Measurements from ENCODE around the gene PLCE1. TPM values are rescaled to one million over a fixed set of nuclear protein-coding genes. Genes with fewer than 3 reads are reported as not detected.

Gene PLCE1
- total RNA-seq, 2 experiments from 2014 or later, result 0.03 TPM; not detected in 1

DNA sequence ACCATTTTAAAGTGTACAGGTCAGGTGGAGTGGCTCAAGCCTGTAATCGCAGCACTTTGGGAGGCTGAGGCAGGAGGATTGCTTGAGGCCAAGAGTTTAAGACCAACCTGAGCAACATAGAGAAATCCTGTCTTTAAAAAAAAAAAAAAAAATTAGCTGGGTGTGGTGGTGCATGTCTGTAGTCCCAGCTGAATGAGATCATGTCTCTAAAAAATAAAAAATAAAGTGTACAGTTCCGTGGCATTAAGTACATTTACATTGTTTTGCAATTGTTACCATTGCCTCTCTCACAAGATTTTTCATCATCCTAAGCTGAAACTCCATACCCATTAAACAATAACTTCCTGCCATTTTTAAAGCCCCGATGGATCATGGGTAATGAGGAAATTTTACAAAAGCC lies 20.6 kb downstream of the PLCE1 start:
- no peaks in the 10 kb centered on the region for H3K36me3 ChIP-seq (ENCODE audit: insufficient read depth, low read length)
- no peaks in the 10 kb centered on the region for H3K36me3 Mint-ChIP-seq (ENCODE audit: low read depth)
- H3K4me1 ChIP-seq (ENCODE audit: insufficient read depth, low read length), result no peaks in the 10 kb centered on the region
- no peaks in the 10 kb centered on the region for H3K9me3 Mint-ChIP-seq
- intact Hi-C loops (cut with DNase I, micrococcal nuclease), result no loop called here
- H3K4me3 Mint-ChIP-seq, result no peak overlapping the region
- H3K27me3 ChIP-seq (ENCODE audit: control insufficient read depth in 1 of 2, insufficient read depth in 2 of 2, low read length in 2 of 2), result no peaks in the 10 kb centered on the region
- H3K4me1 Mint-ChIP-seq (ENCODE audit: low read depth), result no peaks in the 10 kb centered on the region
- H3K4me3 ChIP-seq (ENCODE audit: low read length), result no peak overlapping the region
- DNase-seq (no peak), ATAC-seq (ENCODE audit: poor library complexity) (no peak)
- H3K9me3 ChIP-seq (ENCODE audit: control insufficient read depth in 1 of 2, insufficient read depth in 1 of 2, low read length in 2 of 2), result no peaks in the 10 kb centered on the region
- POLR2A ChIA-PET, result no interaction called here
- H3K27ac Mint-ChIP-seq, result no peak overlapping the region
- H3K27ac ChIP-seq (ENCODE audit: low read depth in 1 of 2, low read length in 2 of 2), result no peak overlapping the region
- TF ChIP-seq CTCF (IDR thresholded peaks at IDR 0.05), result no peak
- CTCF ChIA-PET, result no interaction called here
- H3K27me3 Mint-ChIP-seq, result peaks cover 14% of the 10 kb centered on the region

DNA sequence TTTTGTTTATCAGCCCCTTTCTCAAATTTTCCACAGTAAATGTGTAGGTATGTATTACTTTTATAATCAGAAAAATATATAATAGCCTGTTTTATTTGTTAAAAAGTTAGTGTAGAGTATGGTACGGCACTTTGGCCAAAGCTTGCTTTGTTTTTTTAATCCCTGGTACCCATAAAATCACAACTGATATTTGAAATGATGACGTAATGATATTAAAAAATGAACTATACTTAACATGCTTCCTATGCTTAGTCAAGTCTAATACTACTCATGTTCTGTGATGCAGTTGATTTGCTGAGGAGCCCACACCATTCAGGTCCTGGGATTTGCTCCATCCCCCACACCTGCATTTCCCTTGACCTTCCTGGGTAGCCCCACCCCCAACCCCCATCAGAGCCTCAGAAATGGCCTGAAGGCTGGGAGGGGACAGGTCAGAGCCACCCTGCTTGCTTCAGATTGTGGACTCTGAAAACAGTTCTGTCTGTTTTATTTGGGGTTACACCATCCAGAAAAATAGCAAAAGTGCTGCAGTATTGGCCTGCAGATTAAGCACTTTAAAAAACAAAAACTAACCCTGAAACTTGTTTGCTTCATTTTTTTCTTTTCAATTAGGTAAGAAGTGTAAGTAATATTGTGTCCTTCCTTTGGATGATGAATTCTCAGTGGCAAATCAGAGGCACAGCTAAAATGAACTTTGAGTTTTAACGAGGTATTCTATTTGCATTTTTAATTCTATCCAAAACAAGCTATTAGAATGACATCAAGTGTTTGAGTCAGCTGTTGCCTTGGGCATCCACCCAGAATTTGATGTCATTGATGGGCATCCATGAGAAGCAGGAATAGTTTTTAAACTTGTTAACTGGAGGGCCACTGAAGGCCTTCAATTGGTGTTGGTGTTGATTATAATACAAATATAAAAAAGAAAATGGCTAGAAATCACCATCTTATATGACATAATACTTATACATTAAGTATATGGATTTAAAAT lies 23.3 kb downstream of the PLCE1 start:
- Histone ChIP-seq H3K27me3 (ENCODE audit: control insufficient read depth in 1 of 2, insufficient read depth in 2 of 2, low read length in 2 of 2) (no peaks in the 10 kb centered on the region), H3K4me3 (ENCODE audit: low read length) (no peak overlapping the region), H3K36me3 (ENCODE audit: insufficient read depth, low read length) (no peaks in the 10 kb centered on the region), H3K27ac (ENCODE audit: low read depth in 1 of 2, low read length in 2 of 2) (no peak overlapping the region), H3K4me1 (ENCODE audit: insufficient read depth, low read length) (no peaks in the 10 kb centered on the region), H3K9me3 (ENCODE audit: control insufficient read depth in 1 of 2, insufficient read depth in 1 of 2, low read length in 2 of 2) (no peaks in the 10 kb centered on the region)
- no peaks in the 10 kb centered on the region for H3K9me3 Mint-ChIP-seq
- no peak overlapping the region for H3K27ac Mint-ChIP-seq
- no peaks in the 10 kb centered on the region for H3K4me1 Mint-ChIP-seq (ENCODE audit: low read depth)
- no peak for TF ChIP-seq CTCF (IDR thresholded peaks at IDR 0.05)
- DNase-seq, result no peak
- no peaks in the 10 kb centered on the region for H3K36me3 Mint-ChIP-seq (ENCODE audit: low read depth)
- ChIA-PET CTCF (no interaction called here), POLR2A (no interaction called here)
- no peak for ATAC-seq (ENCODE audit: poor library complexity)
- peaks cover 14% of the 10 kb centered on the region for H3K27me3 Mint-ChIP-seq
- H3K4me3 Mint-ChIP-seq, result no peak overlapping the region
- intact Hi-C loops (cut with DNase I, micrococcal nuclease), result no loop called here

GRCh38 chr10:94018107-94018506 lies 24.4 kb downstream of the PLCE1 start:
- Histone ChIP-seq H3K27ac (ENCODE audit: low read depth in 1 of 2, low read length in 2 of 2) (no peak overlapping the region), H3K9me3 (ENCODE audit: control insufficient read depth in 1 of 2, insufficient read depth in 1 of 2, low read length in 2 of 2) (no peaks in the 10 kb centered on the region), H3K27me3 (ENCODE audit: control insufficient read depth in 1 of 2, insufficient read depth in 2 of 2, low read length in 2 of 2) (no peaks in the 10 kb centered on the region), H3K4me1 (ENCODE audit: insufficient read depth, low read length) (no peaks in the 10 kb centered on the region), H3K4me3 (ENCODE audit: low read length) (no peak overlapping the region), H3K36me3 (ENCODE audit: insufficient read depth, low read length) (no peaks in the 10 kb centered on the region)
- Mint-ChIP-seq H3K9me3 (no peaks in the 10 kb centered on the region), H3K4me3 (no peak overlapping the region), H3K4me1 (ENCODE audit: low read depth) (no peaks in the 10 kb centered on the region), H3K27me3 (peaks cover 9% of the 10 kb centered on the region), H3K36me3 (ENCODE audit: low read depth) (no peaks in the 10 kb centered on the region), H3K27ac (no peak overlapping the region)
- POLR2A ChIA-PET, result no interaction called here
- DNase-seq (no peak), ATAC-seq (ENCODE audit: poor library complexity) (no peak)
- intact Hi-C loops (cut with DNase I, micrococcal nuclease), result no loop called here
- TF ChIP-seq CTCF (IDR thresholded peaks at IDR 0.05), result no peak
- CTCF ChIA-PET, result no interaction called here

All from CD4-positive, alpha-beta T cell (primary cell).